KMS-11 (cell line): Measurements from ENCODE around the gene MPRIP.
"Not testable (repeated sequence)": the region's sequence is repeated elsewhere in the genome, so short reads cannot be mapped to it uniquely, and the experiment has no call there.

Experiments used
- H2AFZ ChIP-seq: fragments of 200-600 bp; sonication (generic); 2 replicates; pipeline ENCODE4 v1.6.1; 2016; ENCODE audit warnings: antibody characterized with exemption, mixed run types, low read depth
- H3K27ac ChIP-seq: fragments of 200-600 bp; sonication (generic); 2 replicates; pipeline ENCODE4 v1.6.1; 2016; ENCODE audit warnings: mild to moderate bottlenecking, mixed run types
- H3K27me3 ChIP-seq: fragments of 200-600 bp; sonication (generic); 2 replicates; pipeline ENCODE4 v1.6.1; 2017; ENCODE audit warnings: mild to moderate bottlenecking, low read depth, mixed run types, moderate library complexity; ENCODE audit not compliant: insufficient read depth
- H3K36me3 ChIP-seq: fragments of 200-600 bp; sonication (generic); 2 replicates; pipeline ENCODE4 v1.6.1; 2017; ENCODE audit warnings: mild to moderate bottlenecking, mixed run types; ENCODE audit not compliant: insufficient read depth
- H3K4me1 ChIP-seq: fragments of 200-600 bp; sonication (generic); 2 replicates; pipeline ENCODE4 v1.6.1; 2016; ENCODE audit warnings: mild to moderate bottlenecking, low read depth, mixed run types; ENCODE audit not compliant: poor library complexity, severe bottlenecking
- H3K4me2 ChIP-seq: fragments of 200-600 bp; sonication (generic); 2 replicates; pipeline ENCODE4 v1.7.0; 2016; ENCODE audit warnings: mild to moderate bottlenecking, mixed run types
- H3K4me3 ChIP-seq: fragments of 200-600 bp; sonication (generic); IDR thresholded peaks from 2 replicates; pipeline ENCODE4 v1.6.1; 2017; ENCODE audit warnings: low read depth, low read length, mixed read lengths; ENCODE audit not compliant: insufficient read depth
- H3K79me2 ChIP-seq: fragments of 200-600 bp; sonication (generic); 2 replicates; pipeline ENCODE4 v1.6.1; 2016; ENCODE audit warnings: low read depth, mixed run types; ENCODE audit not compliant: insufficient read depth
- H3K9ac ChIP-seq: fragments of 200-600 bp; sonication (generic); 2 replicates; pipeline ENCODE4 v1.6.1; 2016; ENCODE audit warnings: mild to moderate bottlenecking, mixed run types
- H4K20me1 ChIP-seq: fragments of 200-600 bp; sonication (generic); 2 replicates; pipeline ENCODE4 v1.6.1; 2016; ENCODE audit warnings: mild to moderate bottlenecking, mixed run types; ENCODE audit not compliant: insufficient read depth
- TF ChIP-seq, protein P1 (sequence below): fragments of 200-600 bp; sonication (generic); conservative IDR thresholded peaks from 2 replicates; pipeline ENCODE4 v1.6.1; 2017; ENCODE audit warnings: low read depth, mild to moderate bottlenecking, antibody characterized with exemption, low read length, moderate library complexity, mixed read lengths

MPRIP gene

DNA sequence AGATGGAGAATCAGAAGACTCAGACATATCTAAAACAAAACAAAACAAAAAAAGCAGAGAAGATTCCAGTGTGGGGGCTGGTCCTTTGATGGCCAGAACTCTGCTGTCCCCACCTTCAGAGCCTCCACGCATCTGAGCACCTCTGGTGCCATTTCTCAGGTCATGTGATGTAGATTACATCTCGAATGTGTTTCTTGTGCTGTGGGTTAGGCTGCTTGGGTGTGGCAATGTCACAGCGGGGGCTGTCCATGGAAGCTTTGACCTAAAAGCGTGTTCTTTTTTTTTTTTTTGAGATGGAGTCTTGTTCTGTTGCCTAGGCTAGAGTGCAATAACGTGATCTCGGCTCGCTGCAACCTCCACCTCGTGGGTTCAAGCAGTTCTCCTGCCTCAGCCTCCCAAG is 112.7 kb downstream of the MPRIP start:
- TF ChIP-seq, protein P1, sequence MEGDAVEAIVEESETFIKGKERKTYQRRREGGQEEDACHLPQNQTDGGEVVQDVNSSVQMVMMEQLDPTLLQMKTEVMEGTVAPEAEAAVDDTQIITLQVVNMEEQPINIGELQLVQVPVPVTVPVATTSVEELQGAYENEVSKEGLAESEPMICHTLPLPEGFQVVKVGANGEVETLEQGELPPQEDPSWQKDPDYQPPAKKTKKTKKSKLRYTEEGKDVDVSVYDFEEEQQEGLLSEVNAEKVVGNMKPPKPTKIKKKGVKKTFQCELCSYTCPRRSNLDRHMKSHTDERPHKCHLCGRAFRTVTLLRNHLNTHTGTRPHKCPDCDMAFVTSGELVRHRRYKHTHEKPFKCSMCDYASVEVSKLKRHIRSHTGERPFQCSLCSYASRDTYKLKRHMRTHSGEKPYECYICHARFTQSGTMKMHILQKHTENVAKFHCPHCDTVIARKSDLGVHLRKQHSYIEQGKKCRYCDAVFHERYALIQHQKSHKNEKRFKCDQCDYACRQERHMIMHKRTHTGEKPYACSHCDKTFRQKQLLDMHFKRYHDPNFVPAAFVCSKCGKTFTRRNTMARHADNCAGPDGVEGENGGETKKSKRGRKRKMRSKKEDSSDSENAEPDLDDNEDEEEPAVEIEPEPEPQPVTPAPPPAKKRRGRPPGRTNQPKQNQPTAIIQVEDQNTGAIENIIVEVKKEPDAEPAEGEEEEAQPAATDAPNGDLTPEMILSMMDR = no peak
- Histone ChIP-seq H3K4me2 (no peak overlapping the region), H4K20me1 (no peaks in the 10 kb centered on the region), H3K27ac (no peak overlapping the region), H3K27me3 (no peaks in the 10 kb centered on the region), H3K9ac (no peak overlapping the region), H3K79me2 (no peaks in the 10 kb centered on the region), H3K4me1 (no peaks in the 10 kb centered on the region), H3K4me3 (no peak overlapping the region), H2AFZ (no peak overlapping the region), H3K36me3 (no peaks in the 10 kb centered on the region)

DNA sequence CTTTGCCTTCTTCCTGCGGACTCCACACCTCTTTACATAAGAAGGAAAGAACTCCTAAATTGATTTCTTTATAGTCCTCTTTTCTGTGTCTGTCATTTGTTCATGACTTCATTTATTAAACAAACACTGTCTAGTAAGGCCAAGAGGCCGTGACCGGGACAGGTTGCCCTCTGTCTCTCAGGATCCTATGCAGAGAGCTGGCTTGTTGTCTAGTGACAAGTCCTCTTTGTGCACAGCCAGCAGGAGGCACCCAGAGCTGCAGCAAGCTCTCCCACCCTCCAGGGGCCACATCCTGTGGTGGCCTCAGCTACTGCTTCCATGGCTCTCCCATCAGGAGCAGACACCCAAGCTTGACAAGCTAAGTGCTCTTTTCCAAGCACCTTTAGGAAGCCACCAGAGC is 113.3 kb downstream of the MPRIP start:
- H3K36me3 ChIP-seq = no peaks in the 10 kb centered on the region
- H3K4me3 ChIP-seq = no peak overlapping the region
- no peaks in the 10 kb centered on the region for H3K4me1 ChIP-seq
- H3K79me2 ChIP-seq = no peaks in the 10 kb centered on the region
- H4K20me1 ChIP-seq = no peaks in the 10 kb centered on the region
- no peak overlapping the region for H2AFZ ChIP-seq
- H3K27ac ChIP-seq = no peak overlapping the region
- H3K27me3 ChIP-seq = no peaks in the 10 kb centered on the region
- TF ChIP-seq, protein P1 = no peak
- H3K4me2 ChIP-seq = no peak overlapping the region
- no peak overlapping the region for H3K9ac ChIP-seq

DNA sequence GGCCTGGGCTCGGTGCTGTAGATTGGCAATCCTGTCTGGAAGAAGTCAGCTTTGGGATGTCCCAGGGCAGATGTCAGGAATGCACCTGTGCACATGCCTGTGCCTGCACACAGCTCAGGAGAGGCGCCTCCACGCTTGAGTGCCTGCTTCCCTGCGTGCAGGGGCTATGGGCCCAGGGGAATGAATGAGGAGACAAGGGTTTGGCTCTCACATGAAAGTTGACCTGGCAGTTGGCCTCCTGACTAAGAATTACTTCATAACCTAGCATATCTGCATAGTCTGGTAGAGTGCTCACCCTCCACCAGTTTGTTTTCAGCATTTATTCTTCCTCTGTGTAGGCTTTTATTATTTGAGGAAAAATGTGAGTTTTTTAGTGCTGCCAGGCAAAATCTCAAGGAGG is 113.8 kb downstream of the MPRIP start:
- Histone ChIP-seq H2AFZ (no peak overlapping the region), H3K27me3 (no peaks in the 10 kb centered on the region), H3K27ac (no peak overlapping the region), H3K4me3 (no peak overlapping the region), H3K4me2 (no peak overlapping the region), H4K20me1 (no peaks in the 10 kb centered on the region), H3K4me1 (no peaks in the 10 kb centered on the region), H3K79me2 (no peaks in the 10 kb centered on the region), H3K9ac (no peak overlapping the region), H3K36me3 (no peaks in the 10 kb centered on the region)
- TF ChIP-seq, protein P1 = no peak

DNA sequence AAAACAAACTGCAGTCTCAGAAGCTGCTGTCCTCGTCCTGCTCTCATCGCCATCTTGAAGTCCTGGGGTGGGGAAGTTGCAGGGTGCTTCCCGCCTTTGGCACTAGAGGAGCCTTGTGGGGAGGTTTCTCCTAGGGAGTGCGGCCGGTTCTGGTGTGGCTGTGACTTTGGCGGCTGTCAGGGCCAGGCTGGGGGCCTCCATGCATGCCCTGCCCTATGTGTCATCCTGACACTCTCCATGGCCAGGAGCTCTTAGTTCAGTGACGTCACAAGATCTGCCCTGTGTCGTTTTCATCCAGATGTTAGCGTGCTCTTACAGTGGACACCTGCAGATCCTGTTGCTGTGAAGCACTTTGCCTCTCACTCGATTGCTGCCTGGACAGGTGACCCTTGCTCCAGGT is 114.3 kb downstream of the MPRIP start:
- Histone ChIP-seq H3K4me2 (no peak overlapping the region), H3K79me2 (no peaks in the 10 kb centered on the region), H4K20me1 (no peaks in the 10 kb centered on the region), H3K27me3 (no peaks in the 10 kb centered on the region), H2AFZ (no peak overlapping the region), H3K4me3 (no peak overlapping the region), H3K4me1 (no peaks in the 10 kb centered on the region), H3K9ac (no peak overlapping the region), H3K36me3 (no peaks in the 10 kb centered on the region), H3K27ac (no peak overlapping the region)
- TF ChIP-seq, protein P1 = no peak

DNA sequence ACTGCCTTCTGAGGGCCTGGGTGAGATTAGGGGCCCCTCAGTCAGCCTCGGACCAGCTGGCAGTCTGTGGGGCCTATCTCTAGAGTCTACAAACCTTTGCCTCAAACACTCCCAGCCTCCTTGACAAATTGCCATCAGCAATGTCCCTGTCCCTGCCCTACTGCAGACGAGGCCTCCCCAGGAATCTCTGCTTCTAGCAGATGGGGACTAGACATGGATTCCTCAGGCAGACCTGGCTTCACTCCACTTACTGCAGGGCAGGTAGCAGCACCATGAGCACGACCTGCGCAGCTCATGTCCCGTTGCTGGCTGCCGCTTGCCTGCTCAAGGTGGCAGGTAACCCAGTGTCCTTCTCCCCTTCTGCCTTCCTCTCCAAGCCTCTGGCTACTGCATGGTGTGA is 114.8 kb downstream of the MPRIP start:
- TF ChIP-seq, protein P1 = no peak
- Histone ChIP-seq H2AFZ (no peak overlapping the region), H3K9ac (no peak overlapping the region), H3K4me1 (no peaks in the 10 kb centered on the region), H3K27ac (no peak overlapping the region), H3K36me3 (no peaks in the 10 kb centered on the region), H3K79me2 (no peaks in the 10 kb centered on the region), H4K20me1 (no peaks in the 10 kb centered on the region), H3K4me3 (no peak overlapping the region), H3K4me2 (no peak overlapping the region), H3K27me3 (no peaks in the 10 kb centered on the region)

DNA sequence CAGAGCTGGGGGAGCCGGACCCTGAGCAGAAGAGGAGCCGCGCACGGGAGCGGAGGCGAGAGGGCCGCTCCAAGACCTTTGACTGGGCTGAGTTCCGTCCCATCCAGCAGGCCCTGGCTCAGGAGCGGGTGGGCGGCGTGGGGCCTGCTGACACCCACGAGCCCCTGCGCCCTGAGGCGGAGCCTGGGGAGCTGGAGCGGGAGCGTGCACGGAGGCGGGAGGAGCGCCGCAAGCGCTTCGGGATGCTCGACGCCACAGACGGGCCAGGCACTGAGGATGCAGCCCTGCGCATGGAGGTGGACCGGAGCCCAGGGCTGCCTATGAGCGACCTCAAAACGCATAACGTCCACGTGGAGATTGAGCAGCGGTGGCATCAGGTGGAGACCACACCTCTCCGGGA is 116.2 kb downstream of the MPRIP start:
- H4K20me1 ChIP-seq, H3K9ac ChIP-seq, H2AFZ ChIP-seq, H3K79me2 ChIP-seq, H3K4me3 ChIP-seq, H3K4me1 ChIP-seq, H3K27ac ChIP-seq, H3K36me3 ChIP-seq, H3K4me2 ChIP-seq, H3K27me3 ChIP-seq: not testable (repeated sequence)
